KMS-11 (cell line): Measurements from ENCODE around the gene MYOZ1.

Experiments
- H2AFZ ChIP-seq: fragments of 200-600 bp; sonication (generic); 2 replicates; pipeline ENCODE4 v1.6.1; 2016; ENCODE audit warnings: antibody characterized with exemption, mixed run types, low read depth
- H3K27ac ChIP-seq: fragments of 200-600 bp; sonication (generic); 2 replicates; pipeline ENCODE4 v1.6.1; 2016; ENCODE audit warnings: mild to moderate bottlenecking, mixed run types
- H3K27me3 ChIP-seq: fragments of 200-600 bp; sonication (generic); 2 replicates; pipeline ENCODE4 v1.6.1; 2017; ENCODE audit warnings: mild to moderate bottlenecking, low read depth, mixed run types, moderate library complexity; ENCODE audit not compliant: insufficient read depth
- H3K36me3 ChIP-seq: fragments of 200-600 bp; sonication (generic); 2 replicates; pipeline ENCODE4 v1.6.1; 2017; ENCODE audit warnings: mild to moderate bottlenecking, mixed run types; ENCODE audit not compliant: insufficient read depth
- H3K4me1 ChIP-seq: fragments of 200-600 bp; sonication (generic); 2 replicates; pipeline ENCODE4 v1.6.1; 2016; ENCODE audit warnings: mild to moderate bottlenecking, low read depth, mixed run types; ENCODE audit not compliant: poor library complexity, severe bottlenecking
- H3K4me2 ChIP-seq: fragments of 200-600 bp; sonication (generic); 2 replicates; pipeline ENCODE4 v1.7.0; 2016; ENCODE audit warnings: mild to moderate bottlenecking, mixed run types
- H3K4me3 ChIP-seq: fragments of 200-600 bp; sonication (generic); IDR thresholded peaks from 2 replicates; pipeline ENCODE4 v1.6.1; 2017; ENCODE audit warnings: low read depth, low read length, mixed read lengths; ENCODE audit not compliant: insufficient read depth
- H3K79me2 ChIP-seq: fragments of 200-600 bp; sonication (generic); 2 replicates; pipeline ENCODE4 v1.6.1; 2016; ENCODE audit warnings: low read depth, mixed run types; ENCODE audit not compliant: insufficient read depth
- H3K9ac ChIP-seq: fragments of 200-600 bp; sonication (generic); 2 replicates; pipeline ENCODE4 v1.6.1; 2016; ENCODE audit warnings: mild to moderate bottlenecking, mixed run types
- H4K20me1 ChIP-seq: fragments of 200-600 bp; sonication (generic); 2 replicates; pipeline ENCODE4 v1.6.1; 2016; ENCODE audit warnings: mild to moderate bottlenecking, mixed run types; ENCODE audit not compliant: insufficient read depth
- CTCF ChIP-seq: fragments of 200-600 bp; sonication (generic); conservative IDR thresholded peaks from 2 replicates; pipeline ENCODE4 v1.6.1; 2017; ENCODE audit warnings: low read depth, mild to moderate bottlenecking, antibody characterized with exemption, low read length, moderate library complexity, mixed read lengths

Gene MYOZ1

GRCh38 chr10:73584737-73585136 lies 56.5 kb downstream of the MYOZ1 start:
- Histone ChIP-seq H3K9ac (no peak overlapping the region), H3K4me2 (no peak overlapping the region), H3K27me3 (no peaks in the 10 kb centered on the region), H3K4me1 (no peaks in the 10 kb centered on the region), H3K36me3 (no peaks in the 10 kb centered on the region), H3K79me2 (no peaks in the 10 kb centered on the region), H2AFZ (no peak overlapping the region), H3K27ac (no peak overlapping the region), H3K4me3 (no peak overlapping the region), H4K20me1 (no peaks in the 10 kb centered on the region)
- no peak for TF ChIP-seq CTCF

- H3K27me3 ChIP-seq, result no peaks in the 10 kb centered on the region
- no peak for TF ChIP-seq CTCF
- no peak overlapping the region for H3K9ac ChIP-seq
- H3K4me1 ChIP-seq, result no peaks in the 10 kb centered on the region
- H3K36me3 ChIP-seq, result no peaks in the 10 kb centered on the region
- no peaks in the 10 kb centered on the region for H3K79me2 ChIP-seq
- no peak overlapping the region for H3K4me2 ChIP-seq
- H3K27ac ChIP-seq, result no peak overlapping the region
- H3K4me3 ChIP-seq, result no peak overlapping the region
- H4K20me1 ChIP-seq, result no peaks in the 10 kb centered on the region
- no peak overlapping the region for H2AFZ ChIP-seq
Observed at GRCh38 chr10:73581918-73582317, 59.4 kb downstream of the MYOZ1 start.
